HepG2 (cell line): ENCODE data around the gene FAM181A.

Experiments used
- BORCS8-MEF2B ChIP-seq: sonication (generic); formaldehyde crosslinking; IDR thresholded peaks from 2 replicates; pipeline ENCODE4 v1.8.0; 2022; ENCODE audit warnings: mild to moderate bottlenecking, missing genetic modification reagents
- CREM ChIP-seq, 2 experiments: sonication (generic) in 1 of 2; formaldehyde crosslinking in 1 of 2; IDR thresholded peaks; 2 replicates each; pipeline versions ENCODE4 v1.4.0 to v1.6.1; 2016 to 2020; ENCODE audit warnings: antibody characterized with exemption in 1 of 2, mild to moderate bottlenecking in 1 of 2, missing genetic modification reagents in 1 of 2
- DPF2 ChIP-seq: sonication (generic); formaldehyde crosslinking; IDR thresholded peaks from 2 replicates; pipeline ENCODE4 v1.4.0; 2020; ENCODE audit warnings: mild to moderate bottlenecking, low read depth, missing genetic modification reagents, borderline replicate concordance
- IRF2 ChIP-seq: IDR thresholded peaks from 2 replicates; pipeline ENCODE4 v1.6.1; 2018; ENCODE audit warnings: missing genetic modification reagents, missing compliant biosample characterization
- MTF1 ChIP-seq: sonication (generic); formaldehyde crosslinking; IDR thresholded peaks from 2 replicates; pipeline ENCODE4 v1.5.0; 2020; ENCODE audit warnings: missing genetic modification reagents
- MYC ChIP-seq: sonication (generic); formaldehyde crosslinking; IDR thresholded peaks from 2 replicates; pipeline ENCODE4 v1.9.0; 2021; ENCODE audit warnings: missing genetic modification reagents, borderline replicate concordance
- SIN3A ChIP-seq: IDR thresholded peaks from 2 replicates; pipeline ENCODE4 v1.6.1; 2011; ENCODE audit warnings: low read depth, mild to moderate bottlenecking, control low read depth, low read length, borderline replicate concordance
- U2AF1 ChIP-seq: fragments of 200-400 bp; formaldehyde crosslinking; optimal IDR thresholded peaks from 2 replicates; pipeline ENCODE3; 2017; ENCODE audit warnings: mild to moderate bottlenecking, low read depth, low read length
- ZBTB4 ChIP-seq: sonication (generic); formaldehyde crosslinking; IDR thresholded peaks from 2 replicates; pipeline ENCODE4 v1.4.0; 2020; ENCODE audit warnings: missing genetic modification reagents, mild to moderate bottlenecking, borderline replicate concordance
- ZFX ChIP-seq: sonication (generic); formaldehyde crosslinking; IDR thresholded peaks from 2 replicates; pipeline ENCODE4 v1.4.0; 2020; ENCODE audit warnings: mild to moderate bottlenecking, low read depth, missing genetic modification reagents, moderate library complexity
- ZNF780A ChIP-seq: sonication (generic); formaldehyde crosslinking; IDR thresholded peaks from 2 replicates; pipeline ENCODE4 v1.8.0; 2022; ENCODE audit warnings: mild to moderate bottlenecking, missing genetic modification reagents, moderate library complexity
- ZSCAN31 ChIP-seq: sonication (generic); formaldehyde crosslinking; IDR thresholded peaks from 2 replicates; pipeline ENCODE4 v1.5.0; 2020; ENCODE audit warnings: low read depth, mild to moderate bottlenecking, missing genetic modification reagents
- TF ChIP-seq, protein P1 (sequence below): sonication (generic); formaldehyde crosslinking; IDR thresholded peaks from 2 replicates; pipeline ENCODE4 v1.5.0; 2020; ENCODE audit warnings: mild to moderate bottlenecking, missing genetic modification reagents, moderate library complexity
- TF ChIP-seq, protein P2 (sequence below): sonication (generic); formaldehyde crosslinking; IDR thresholded peaks from 2 replicates; pipeline ENCODE4 v1.4.0; 2020; ENCODE audit warnings: missing genetic modification reagents

- TF ChIP-seq ZSCAN31 (CRISPR knock-in tag) (no peak), ZNF780A (CRISPR knock-in tag) (no peak), IRF2 (no peak), ZBTB4 (CRISPR knock-in tag) (no peak), MTF1 (CRISPR knock-in tag) (no peak), CREM (IDR thresholded peaks at IDR 0.05) (no peak), CREM (CRISPR knock-in tag; IDR thresholded peaks at IDR 0.05) (no peak), SIN3A (no peak), U2AF1 (no peak), DPF2 (CRISPR knock-in tag) (no peak), BORCS8-MEF2B (CRISPR knock-in tag) (no peak), ZFX (CRISPR knock-in tag) (no peak), MYC (no peak)
- TF ChIP-seq, protein P1, sequence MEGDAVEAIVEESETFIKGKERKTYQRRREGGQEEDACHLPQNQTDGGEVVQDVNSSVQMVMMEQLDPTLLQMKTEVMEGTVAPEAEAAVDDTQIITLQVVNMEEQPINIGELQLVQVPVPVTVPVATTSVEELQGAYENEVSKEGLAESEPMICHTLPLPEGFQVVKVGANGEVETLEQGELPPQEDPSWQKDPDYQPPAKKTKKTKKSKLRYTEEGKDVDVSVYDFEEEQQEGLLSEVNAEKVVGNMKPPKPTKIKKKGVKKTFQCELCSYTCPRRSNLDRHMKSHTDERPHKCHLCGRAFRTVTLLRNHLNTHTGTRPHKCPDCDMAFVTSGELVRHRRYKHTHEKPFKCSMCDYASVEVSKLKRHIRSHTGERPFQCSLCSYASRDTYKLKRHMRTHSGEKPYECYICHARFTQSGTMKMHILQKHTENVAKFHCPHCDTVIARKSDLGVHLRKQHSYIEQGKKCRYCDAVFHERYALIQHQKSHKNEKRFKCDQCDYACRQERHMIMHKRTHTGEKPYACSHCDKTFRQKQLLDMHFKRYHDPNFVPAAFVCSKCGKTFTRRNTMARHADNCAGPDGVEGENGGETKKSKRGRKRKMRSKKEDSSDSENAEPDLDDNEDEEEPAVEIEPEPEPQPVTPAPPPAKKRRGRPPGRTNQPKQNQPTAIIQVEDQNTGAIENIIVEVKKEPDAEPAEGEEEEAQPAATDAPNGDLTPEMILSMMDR (CRISPR knock-in tag): no peak
- TF ChIP-seq, protein P2, sequence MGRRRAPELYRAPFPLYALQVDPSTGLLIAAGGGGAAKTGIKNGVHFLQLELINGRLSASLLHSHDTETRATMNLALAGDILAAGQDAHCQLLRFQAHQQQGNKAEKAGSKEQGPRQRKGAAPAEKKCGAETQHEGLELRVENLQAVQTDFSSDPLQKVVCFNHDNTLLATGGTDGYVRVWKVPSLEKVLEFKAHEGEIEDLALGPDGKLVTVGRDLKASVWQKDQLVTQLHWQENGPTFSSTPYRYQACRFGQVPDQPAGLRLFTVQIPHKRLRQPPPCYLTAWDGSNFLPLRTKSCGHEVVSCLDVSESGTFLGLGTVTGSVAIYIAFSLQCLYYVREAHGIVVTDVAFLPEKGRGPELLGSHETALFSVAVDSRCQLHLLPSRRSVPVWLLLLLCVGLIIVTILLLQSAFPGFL (CRISPR knock-in tag): no peak
These were observed 13.3 kb downstream of the FAM181A start for GRCh38 chr14:93940437-93940836.
